GM23338 (cell line): ENCODE results near the gene MPND.

Source experiments
- CREB1 ChIP-seq: fragments of 250-450 bp; sonication (Bioruptor Pico); IDR thresholded peaks from 2 replicates; pipeline ENCODE4 v1.5.0; 2020; ENCODE audit warnings: low read depth, mild to moderate bottlenecking, moderate library complexity
- EZH2 ChIP-seq: fragments of 200-600 bp; sonication (generic); IDR thresholded peaks from one replicate; pipeline ENCODE4 v1.8.0; 2017; ENCODE audit warnings: antibody characterized with exemption, mild to moderate bottlenecking, low read depth; ENCODE audit not compliant: unreplicated experiment
- EZH2phosphoT487 ChIP-seq: fragments of 200-600 bp; sonication (generic); IDR thresholded peaks from one replicate; pipeline ENCODE4 v1.8.1; 2018; ENCODE audit warnings: antibody characterized with exemption; ENCODE audit not compliant: unreplicated experiment
- JUNB ChIP-seq: IDR thresholded peaks from one replicate; pipeline ENCODE4 v1.6.1; 2016; ENCODE audit warnings: antibody characterized with exemption; ENCODE audit not compliant: unreplicated experiment
- NANOG ChIP-seq: IDR thresholded peaks from 2 replicates; pipeline ENCODE4 v1.6.1; 2016; ENCODE audit warnings: antibody characterized with exemption, borderline replicate concordance
- POLR2AphosphoS5 ChIP-seq: IDR thresholded peaks from 2 replicates; pipeline ENCODE4 v1.6.1; 2016; ENCODE audit warnings: antibody characterized with exemption, low read depth
- STAT1 ChIP-seq: IDR thresholded peaks from one replicate; pipeline ENCODE4 v1.6.1; 2016; ENCODE audit warnings: antibody characterized with exemption; ENCODE audit not compliant: unreplicated experiment
- ZNF114 ChIP-seq: fragments of 250-450 bp; sonication (Bioruptor Pico); IDR thresholded peaks from 2 replicates; pipeline ENCODE4 v1.5.0; 2020; ENCODE audit warnings: mild to moderate bottlenecking, moderate library complexity
- ZNF331 ChIP-seq: fragments of 250-450 bp; sonication (Bioruptor Pico); IDR thresholded peaks from 2 replicates; pipeline ENCODE4 v1.5.0; 2020; ENCODE audit warnings: low read depth, mild to moderate bottlenecking, moderate library complexity
- TF ChIP-seq, protein P1 (sequence below), 2 experiments: fragments of 200-600 bp in 1 of 2; sonication (generic) in 1 of 2; conservative IDR thresholded peaks; 2 replicates each; pipeline versions ENCODE4 v1.5.1 to v1.6.1; 2016 to 2017; ENCODE audit warnings: antibody characterized with exemption in 2 of 2, low read depth in 2 of 2, mild to moderate bottlenecking in 2 of 2, moderate library complexity in 1 of 2
- TF ChIP-seq, protein P2 (sequence below): IDR thresholded peaks from one replicate; pipeline ENCODE4 v1.6.1; 2018; ENCODE audit warnings: antibody characterized with exemption; ENCODE audit not compliant: unreplicated experiment
- TF ChIP-seq, protein P3 (sequence below): IDR thresholded peaks from 2 replicates; pipeline ENCODE4 v1.6.1; 2016; ENCODE audit warnings: antibody characterized with exemption
- TF ChIP-seq, protein P4 (sequence below): fragments of 250-450 bp; sonication (Bioruptor Pico); IDR thresholded peaks from 2 replicates; pipeline ENCODE4 v1.5.0; 2020; ENCODE audit warnings: mild to moderate bottlenecking, moderate library complexity

DNA sequence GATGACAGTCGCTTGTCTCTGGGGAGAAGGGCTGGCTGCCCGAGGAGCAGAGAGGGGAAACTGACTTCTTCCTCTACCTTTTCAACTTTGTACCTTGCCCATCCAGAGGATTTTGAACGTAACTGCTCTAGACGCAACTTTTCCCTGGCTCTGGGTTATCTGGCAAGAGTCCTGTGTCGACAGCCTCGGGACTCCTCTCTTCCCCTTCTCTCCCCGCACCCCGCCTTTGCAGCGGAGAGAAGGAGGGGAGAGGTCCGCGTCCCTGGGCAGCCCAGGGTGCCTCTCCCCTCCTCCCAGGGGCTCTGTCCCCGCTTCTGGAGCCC lies 56.4 kb downstream of the MPND start:
- TF ChIP-seq, protein P1, sequence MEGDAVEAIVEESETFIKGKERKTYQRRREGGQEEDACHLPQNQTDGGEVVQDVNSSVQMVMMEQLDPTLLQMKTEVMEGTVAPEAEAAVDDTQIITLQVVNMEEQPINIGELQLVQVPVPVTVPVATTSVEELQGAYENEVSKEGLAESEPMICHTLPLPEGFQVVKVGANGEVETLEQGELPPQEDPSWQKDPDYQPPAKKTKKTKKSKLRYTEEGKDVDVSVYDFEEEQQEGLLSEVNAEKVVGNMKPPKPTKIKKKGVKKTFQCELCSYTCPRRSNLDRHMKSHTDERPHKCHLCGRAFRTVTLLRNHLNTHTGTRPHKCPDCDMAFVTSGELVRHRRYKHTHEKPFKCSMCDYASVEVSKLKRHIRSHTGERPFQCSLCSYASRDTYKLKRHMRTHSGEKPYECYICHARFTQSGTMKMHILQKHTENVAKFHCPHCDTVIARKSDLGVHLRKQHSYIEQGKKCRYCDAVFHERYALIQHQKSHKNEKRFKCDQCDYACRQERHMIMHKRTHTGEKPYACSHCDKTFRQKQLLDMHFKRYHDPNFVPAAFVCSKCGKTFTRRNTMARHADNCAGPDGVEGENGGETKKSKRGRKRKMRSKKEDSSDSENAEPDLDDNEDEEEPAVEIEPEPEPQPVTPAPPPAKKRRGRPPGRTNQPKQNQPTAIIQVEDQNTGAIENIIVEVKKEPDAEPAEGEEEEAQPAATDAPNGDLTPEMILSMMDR (conservative IDR thresholded peaks at IDR 0.05; ENCODE audit: low read depth in 2 of 2) = no peak
- TF ChIP-seq POLR2AphosphoS5 (no peak), EZH2 (no peak), STAT1 (no peak), EZH2phosphoT487 (no peak), NANOG (no peak), ZNF331 (CRISPR knock-in tag) (no peak), CREB1 (CRISPR knock-in tag) (no peak), JUNB (no peak), ZNF114 (no peak)
- TF ChIP-seq, protein P2, sequence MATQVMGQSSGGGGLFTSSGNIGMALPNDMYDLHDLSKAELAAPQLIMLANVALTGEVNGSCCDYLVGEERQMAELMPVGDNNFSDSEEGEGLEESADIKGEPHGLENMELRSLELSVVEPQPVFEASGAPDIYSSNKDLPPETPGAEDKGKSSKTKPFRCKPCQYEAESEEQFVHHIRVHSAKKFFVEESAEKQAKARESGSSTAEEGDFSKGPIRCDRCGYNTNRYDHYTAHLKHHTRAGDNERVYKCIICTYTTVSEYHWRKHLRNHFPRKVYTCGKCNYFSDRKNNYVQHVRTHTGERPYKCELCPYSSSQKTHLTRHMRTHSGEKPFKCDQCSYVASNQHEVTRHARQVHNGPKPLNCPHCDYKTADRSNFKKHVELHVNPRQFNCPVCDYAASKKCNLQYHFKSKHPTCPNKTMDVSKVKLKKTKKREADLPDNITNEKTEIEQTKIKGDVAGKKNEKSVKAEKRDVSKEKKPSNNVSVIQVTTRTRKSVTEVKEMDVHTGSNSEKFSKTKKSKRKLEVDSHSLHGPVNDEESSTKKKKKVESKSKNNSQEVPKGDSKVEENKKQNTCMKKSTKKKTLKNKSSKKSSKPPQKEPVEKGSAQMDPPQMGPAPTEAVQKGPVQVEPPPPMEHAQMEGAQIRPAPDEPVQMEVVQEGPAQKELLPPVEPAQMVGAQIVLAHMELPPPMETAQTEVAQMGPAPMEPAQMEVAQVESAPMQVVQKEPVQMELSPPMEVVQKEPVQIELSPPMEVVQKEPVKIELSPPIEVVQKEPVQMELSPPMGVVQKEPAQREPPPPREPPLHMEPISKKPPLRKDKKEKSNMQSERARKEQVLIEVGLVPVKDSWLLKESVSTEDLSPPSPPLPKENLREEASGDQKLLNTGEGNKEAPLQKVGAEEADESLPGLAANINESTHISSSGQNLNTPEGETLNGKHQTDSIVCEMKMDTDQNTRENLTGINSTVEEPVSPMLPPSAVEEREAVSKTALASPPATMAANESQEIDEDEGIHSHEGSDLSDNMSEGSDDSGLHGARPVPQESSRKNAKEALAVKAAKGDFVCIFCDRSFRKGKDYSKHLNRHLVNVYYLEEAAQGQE = no peak
- TF ChIP-seq, protein P3, sequence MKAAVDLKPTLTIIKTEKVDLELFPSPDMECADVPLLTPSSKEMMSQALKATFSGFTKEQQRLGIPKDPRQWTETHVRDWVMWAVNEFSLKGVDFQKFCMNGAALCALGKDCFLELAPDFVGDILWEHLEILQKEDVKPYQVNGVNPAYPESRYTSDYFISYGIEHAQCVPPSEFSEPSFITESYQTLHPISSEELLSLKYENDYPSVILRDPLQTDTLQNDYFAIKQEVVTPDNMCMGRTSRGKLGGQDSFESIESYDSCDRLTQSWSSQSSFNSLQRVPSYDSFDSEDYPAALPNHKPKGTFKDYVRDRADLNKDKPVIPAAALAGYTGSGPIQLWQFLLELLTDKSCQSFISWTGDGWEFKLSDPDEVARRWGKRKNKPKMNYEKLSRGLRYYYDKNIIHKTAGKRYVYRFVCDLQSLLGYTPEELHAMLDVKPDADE = no peak
- TF ChIP-seq, protein P4, sequence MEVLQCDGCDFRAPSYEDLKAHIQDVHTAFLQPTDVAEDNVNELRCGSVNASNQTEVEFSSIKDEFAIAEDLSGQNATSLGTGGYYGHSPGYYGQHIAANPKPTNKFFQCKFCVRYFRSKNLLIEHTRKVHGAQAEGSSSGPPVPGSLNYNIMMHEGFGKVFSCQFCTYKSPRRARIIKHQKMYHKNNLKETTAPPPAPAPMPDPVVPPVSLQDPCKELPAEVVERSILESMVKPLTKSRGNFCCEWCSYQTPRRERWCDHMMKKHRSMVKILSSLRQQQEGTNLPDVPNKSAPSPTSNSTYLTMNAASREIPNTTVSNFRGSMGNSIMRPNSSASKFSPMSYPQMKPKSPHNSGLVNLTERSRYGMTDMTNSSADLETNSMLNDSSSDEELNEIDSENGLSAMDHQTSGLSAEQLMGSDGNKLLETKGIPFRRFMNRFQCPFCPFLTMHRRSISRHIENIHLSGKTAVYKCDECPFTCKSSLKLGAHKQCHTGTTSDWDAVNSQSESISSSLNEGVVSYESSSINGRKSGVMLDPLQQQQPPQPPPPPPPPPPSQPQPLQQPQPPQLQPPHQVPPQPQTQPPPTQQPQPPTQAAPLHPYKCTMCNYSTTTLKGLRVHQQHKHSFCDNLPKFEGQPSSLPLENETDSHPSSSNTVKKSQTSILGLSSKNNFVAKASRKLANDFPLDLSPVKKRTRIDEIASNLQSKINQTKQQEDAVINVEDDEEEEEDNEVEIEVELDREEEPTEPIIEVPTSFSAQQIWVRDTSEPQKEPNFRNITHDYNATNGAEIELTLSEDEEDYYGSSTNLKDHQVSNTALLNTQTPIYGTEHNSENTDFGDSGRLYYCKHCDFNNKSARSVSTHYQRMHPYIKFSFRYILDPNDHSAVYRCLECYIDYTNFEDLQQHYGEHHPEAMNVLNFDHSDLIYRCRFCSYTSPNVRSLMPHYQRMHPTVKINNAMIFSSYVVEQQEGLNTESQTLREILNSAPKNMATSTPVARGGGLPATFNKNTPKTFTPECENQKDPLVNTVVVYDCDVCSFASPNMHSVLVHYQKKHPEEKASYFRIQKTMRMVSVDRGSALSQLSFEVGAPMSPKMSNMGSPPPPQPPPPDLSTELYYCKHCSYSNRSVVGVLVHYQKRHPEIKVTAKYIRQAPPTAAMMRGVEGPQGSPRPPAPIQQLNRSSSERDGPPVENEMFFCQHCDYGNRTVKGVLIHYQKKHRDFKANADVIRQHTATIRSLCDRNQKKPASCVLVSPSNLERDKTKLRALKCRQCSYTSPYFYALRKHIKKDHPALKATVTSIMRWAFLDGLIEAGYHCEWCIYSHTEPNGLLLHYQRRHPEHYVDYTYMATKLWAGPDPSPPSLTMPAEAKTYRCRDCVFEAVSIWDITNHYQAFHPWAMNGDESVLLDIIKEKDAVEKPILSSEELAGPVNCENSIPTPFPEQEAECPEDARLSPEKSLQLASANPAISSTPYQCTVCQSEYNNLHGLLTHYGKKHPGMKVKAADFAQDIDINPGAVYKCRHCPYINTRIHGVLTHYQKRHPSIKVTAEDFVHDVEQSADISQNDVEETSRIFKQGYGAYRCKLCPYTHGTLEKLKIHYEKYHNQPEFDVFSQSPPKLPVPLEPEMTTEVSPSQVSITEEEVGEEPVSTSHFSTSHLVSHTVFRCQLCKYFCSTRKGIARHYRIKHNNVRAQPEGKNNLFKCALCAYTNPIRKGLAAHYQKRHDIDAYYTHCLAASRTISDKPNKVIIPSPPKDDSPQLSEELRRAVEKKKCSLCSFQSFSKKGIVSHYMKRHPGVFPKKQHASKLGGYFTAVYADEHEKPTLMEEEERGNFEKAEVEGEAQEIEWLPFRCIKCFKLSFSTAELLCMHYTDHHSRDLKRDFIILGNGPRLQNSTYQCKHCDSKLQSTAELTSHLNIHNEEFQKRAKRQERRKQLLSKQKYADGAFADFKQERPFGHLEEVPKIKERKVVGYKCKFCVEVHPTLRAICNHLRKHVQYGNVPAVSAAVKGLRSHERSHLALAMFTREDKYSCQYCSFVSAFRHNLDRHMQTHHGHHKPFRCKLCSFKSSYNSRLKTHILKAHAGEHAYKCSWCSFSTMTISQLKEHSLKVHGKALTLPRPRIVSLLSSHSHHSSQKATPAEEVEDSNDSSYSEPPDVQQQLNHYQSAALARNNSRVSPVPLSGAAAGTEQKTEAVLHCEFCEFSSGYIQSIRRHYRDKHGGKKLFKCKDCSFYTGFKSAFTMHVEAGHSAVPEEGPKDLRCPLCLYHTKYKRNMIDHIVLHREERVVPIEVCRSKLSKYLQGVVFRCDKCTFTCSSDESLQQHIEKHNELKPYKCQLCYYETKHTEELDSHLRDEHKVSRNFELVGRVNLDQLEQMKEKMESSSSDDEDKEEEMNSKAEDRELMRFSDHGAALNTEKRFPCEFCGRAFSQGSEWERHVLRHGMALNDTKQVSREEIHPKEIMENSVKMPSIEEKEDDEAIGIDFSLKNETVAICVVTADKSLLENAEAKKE (CRISPR knock-in tag) = no peak
